HEK293 (cell line): ENCODE measurements around the gene MESP2.
A peak's percentile ranks its signal among the peaks of the same experiment; 100 is the strongest.

Experiments
- CTCF ChIA-PET: fragments of 350-600 bp; formaldehyde crosslinking; extraction: SDS; loops from one replicate; lab custom pipeline; 2021; ENCODE audit warnings: antibody characterized with exemption; lab: Yijun Ruan, JAX
- POLR2A ChIA-PET: fragments of 300-600 bp; formaldehyde crosslinking; extraction: SDS; loops from one replicate; lab custom pipeline; 2020; ENCODE audit warnings: antibody characterized with exemption, inconsistent platforms; lab: Yijun Ruan, JAX
- H3K27ac ChIP-seq: fragments of 200-500 bp; sonication (Bioruptor generic); 2 replicates; pipeline ENCODE4 v1.5.1; 2014; ENCODE audit warnings: low read depth, low read length, control low read depth, inconsistent platforms; ENCODE audit errors: extremely low read depth
- H3K36me3 ChIP-seq, 2 experiments: fragments of 200-500 bp in 1 of 2; sonication (Bioruptor generic) in 1 of 2; 1 replicate in 1 of 2; 2 replicates in 1 of 2; pipeline ENCODE4 v1.5.1; 2014 to 2017; ENCODE audit warnings: inconsistent platforms in 2 of 2, low read length in 2 of 2; ENCODE audit not compliant: control insufficient read depth in 2 of 2, insufficient read depth in 1 of 2
- H3K4me1 ChIP-seq: fragments of 200-500 bp; sonication (Bioruptor generic); 2 replicates; pipeline ENCODE4 v1.5.1; 2014; ENCODE audit warnings: mild to moderate bottlenecking, low read length, inconsistent platforms; ENCODE audit not compliant: control insufficient read depth, insufficient read depth
- H3K4me3 ChIP-seq: 2 replicates; pipeline ENCODE4 v1.5.1; 2011; ENCODE audit warnings: low read depth, mild to moderate bottlenecking, control low read depth, low read length, moderate library complexity
- H3K9me3 ChIP-seq: fragments of 200-500 bp; sonication (Bioruptor generic); 2 replicates; pipeline ENCODE4 v1.5.1; 2014; ENCODE audit warnings: low read depth, low read length, inconsistent platforms; ENCODE audit not compliant: control insufficient read depth, insufficient read depth
- GFI1B ChIP-seq: fragments of 450-650 bp; formaldehyde crosslinking; IDR thresholded peaks from 2 replicates; pipeline ENCODE4 v1.5.1; 2016; ENCODE audit warnings: missing biosample characterization, missing genetic modification characterization
- ZBTB17 ChIP-seq: fragments of 450-650 bp; formaldehyde crosslinking; IDR thresholded peaks from 2 replicates; pipeline ENCODE4 v1.5.1; 2016; ENCODE audit warnings: missing biosample characterization, missing genetic modification characterization
- ZNF121 ChIP-seq: fragments of 450-650 bp; formaldehyde crosslinking; IDR thresholded peaks from 2 replicates; pipeline ENCODE4 v1.5.1; 2016; ENCODE audit warnings: missing biosample characterization, missing genetic modification characterization
- ZNF302 ChIP-seq: fragments of 450-650 bp; formaldehyde crosslinking; IDR thresholded peaks from 2 replicates; pipeline ENCODE4 v1.5.1; 2016; ENCODE audit warnings: missing biosample characterization, missing genetic modification characterization, low read depth
- ZNF423 ChIP-seq: fragments of 450-650 bp; formaldehyde crosslinking; IDR thresholded peaks from 2 replicates; pipeline ENCODE4 v1.5.1; 2016; ENCODE audit warnings: missing biosample characterization, missing genetic modification characterization
- ZNF488 ChIP-seq: fragments of 450-650 bp; formaldehyde crosslinking; IDR thresholded peaks from 2 replicates; pipeline ENCODE4 v1.5.1; 2016; ENCODE audit warnings: missing biosample characterization, missing genetic modification characterization
- ZNF510 ChIP-seq: fragments of 450-650 bp; formaldehyde crosslinking; IDR thresholded peaks from 2 replicates; pipeline ENCODE4 v1.5.1; 2018; ENCODE audit warnings: mild to moderate bottlenecking, missing genetic modification characterization, missing biosample characterization; ENCODE audit not compliant: insufficient replicate concordance
- ZNF544 ChIP-seq: fragments of 450-650 bp; formaldehyde crosslinking; IDR thresholded peaks from 2 replicates; pipeline ENCODE4 v1.5.0; 2017; ENCODE audit warnings: missing biosample characterization, missing genetic modification characterization
- ZNF580 ChIP-seq: fragments of 450-650 bp; formaldehyde crosslinking; IDR thresholded peaks from 2 replicates; pipeline ENCODE4 v1.5.1; 2016; ENCODE audit warnings: missing biosample characterization, missing genetic modification characterization
- ZNF600 ChIP-seq: fragments of 450-650 bp; formaldehyde crosslinking; IDR thresholded peaks from 2 replicates; pipeline ENCODE4 v1.5.1; 2016; ENCODE audit warnings: missing biosample characterization, missing genetic modification characterization
- ZNF626 ChIP-seq: fragments of 450-650 bp; sonication (Bioruptor Pico); formaldehyde crosslinking; IDR thresholded peaks from 2 replicates; pipeline ENCODE4 v1.5.1; 2018; ENCODE audit warnings: missing biosample characterization, missing genetic modification characterization, inconsistent platforms
- ZNF658 ChIP-seq: fragments of 450-650 bp; formaldehyde crosslinking; IDR thresholded peaks from 2 replicates; pipeline ENCODE4; 2016; ENCODE audit warnings: missing biosample characterization, missing genetic modification characterization
- TF ChIP-seq, protein P1 (sequence below): fragments of 450-650 bp; formaldehyde crosslinking; IDR thresholded peaks from 2 replicates; pipeline ENCODE4 v1.5.1; 2016; ENCODE audit warnings: missing biosample characterization, missing genetic modification characterization
- TF ChIP-seq, protein P2 (sequence below): fragments of 450-650 bp; formaldehyde crosslinking; optimal IDR thresholded peaks from 2 replicates; pipeline ENCODE3; 2016; ENCODE audit warnings: missing biosample characterization, mild to moderate bottlenecking, missing genetic modification characterization
- TF ChIP-seq, protein P3 (sequence below): IDR thresholded peaks from 2 replicates; pipeline ENCODE4 v1.6.1; 2011; ENCODE audit warnings: mild to moderate bottlenecking, low read depth, low read length, borderline replicate concordance

The MESP2 gene

DNA sequence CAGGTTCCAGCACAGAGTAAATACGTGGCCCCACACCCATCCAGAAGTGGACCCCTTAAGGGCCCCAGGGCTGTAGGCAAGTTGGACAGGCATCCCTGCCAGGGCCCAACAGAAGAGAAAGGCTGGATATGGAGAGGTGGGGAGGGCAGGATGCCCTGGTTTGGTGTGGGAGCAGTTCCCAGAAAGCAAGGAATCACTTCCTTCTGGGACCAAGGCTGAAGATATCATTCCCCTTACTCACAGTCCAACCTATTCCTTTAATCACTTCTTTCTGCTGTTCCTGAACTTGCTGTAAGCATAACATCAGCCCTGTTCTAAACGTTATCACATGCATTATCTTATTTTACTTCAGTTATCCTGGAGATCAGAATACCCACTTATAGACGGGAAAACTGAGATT, 6.1 kb upstream of the MESP2 start:
- H3K4me1 ChIP-seq = no peaks in the 10 kb centered on the region
- CTCF ChIA-PET = interaction anchor here (1.5 to 5.2 kb wide), 2 partner anchors 9 to 105 kb away, joined by 10 to 31 read pairs; no protein-coding TSS in a partner anchor

GRCh38 chr15:89772932-89773583, 3.1 kb upstream of the MESP2 start:
- Histone ChIP-seq H3K9me3 (no peaks in the 10 kb centered on the region), H3K27ac (no peak overlapping the region), H3K4me1 (no peaks in the 10 kb centered on the region; the same call in 1 of the 2 replicates), H3K4me3 (no peak overlapping the region), H3K36me3 (no peaks in the 10 kb centered on the region)
- POLR2A ChIA-PET = interaction anchor here (0.5 kb wide), 1 partner anchor 1152 kb away, joined by 3 read pairs; no protein-coding TSS in a partner anchor
- TF ChIP-seq ZNF658 (tag by site-specific recombination) (no peak), ZNF600 (tag by site-specific recombination) (0 out of 2 replicates have a peak, but pooled peaks have one; percentile 13), ZNF423 (no peak)
- TF ChIP-seq, protein P1, sequence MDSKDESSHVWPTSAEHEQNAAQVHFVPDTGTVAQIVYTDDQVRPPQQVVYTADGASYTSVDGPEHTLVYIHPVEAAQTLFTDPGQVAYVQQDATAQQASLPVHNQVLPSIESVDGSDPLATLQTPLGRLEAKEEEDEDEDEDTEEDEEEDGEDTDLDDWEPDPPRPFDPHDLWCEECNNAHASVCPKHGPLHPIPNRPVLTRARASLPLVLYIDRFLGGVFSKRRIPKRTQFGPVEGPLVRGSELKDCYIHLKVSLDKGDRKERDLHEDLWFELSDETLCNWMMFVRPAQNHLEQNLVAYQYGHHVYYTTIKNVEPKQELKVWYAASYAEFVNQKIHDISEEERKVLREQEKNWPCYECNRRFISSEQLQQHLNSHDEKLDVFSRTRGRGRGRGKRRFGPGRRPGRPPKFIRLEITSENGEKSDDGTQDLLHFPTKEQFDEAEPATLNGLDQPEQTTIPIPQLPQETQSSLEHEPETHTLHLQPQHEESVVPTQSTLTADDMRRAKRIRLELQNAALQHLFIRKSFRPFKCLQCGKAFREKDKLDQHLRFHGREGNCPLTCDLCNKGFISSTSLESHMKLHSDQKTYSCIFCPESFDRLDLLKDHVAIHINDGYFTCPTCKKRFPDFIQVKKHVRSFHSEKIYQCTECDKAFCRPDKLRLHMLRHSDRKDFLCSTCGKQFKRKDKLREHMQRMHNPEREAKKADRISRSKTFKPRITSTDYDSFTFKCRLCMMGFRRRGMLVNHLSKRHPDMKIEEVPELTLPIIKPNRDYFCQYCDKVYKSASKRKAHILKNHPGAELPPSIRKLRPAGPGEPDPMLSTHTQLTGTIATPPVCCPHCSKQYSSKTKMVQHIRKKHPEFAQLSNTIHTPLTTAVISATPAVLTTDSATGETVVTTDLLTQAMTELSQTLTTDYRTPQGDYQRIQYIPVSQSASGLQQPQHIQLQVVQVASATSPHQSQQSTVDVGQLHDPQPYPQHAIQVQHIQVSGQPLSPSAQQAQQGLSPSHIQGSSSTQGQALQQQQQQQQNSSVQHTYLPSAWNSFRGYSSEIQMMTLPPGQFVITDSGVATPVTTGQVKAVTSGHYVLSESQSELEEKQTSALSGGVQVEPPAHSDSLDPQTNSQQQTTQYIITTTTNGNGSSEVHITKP (tag by site-specific recombination) = peak; percentile 82
- CTCF ChIA-PET = interaction anchor here (0.7 to 7.9 kb wide), 6 partner anchors 12 to 701 kb away, joined by 4 to 89 read pairs (median 5); no protein-coding TSS in a partner anchor

More for the DNA sequence above, 6.1 kb upstream of the MESP2 start:
- no peak overlapping the region for H3K4me3 ChIP-seq
- TF ChIP-seq ZNF626 (tag by site-specific recombination) = no peak
- TF ChIP-seq, protein P2, sequence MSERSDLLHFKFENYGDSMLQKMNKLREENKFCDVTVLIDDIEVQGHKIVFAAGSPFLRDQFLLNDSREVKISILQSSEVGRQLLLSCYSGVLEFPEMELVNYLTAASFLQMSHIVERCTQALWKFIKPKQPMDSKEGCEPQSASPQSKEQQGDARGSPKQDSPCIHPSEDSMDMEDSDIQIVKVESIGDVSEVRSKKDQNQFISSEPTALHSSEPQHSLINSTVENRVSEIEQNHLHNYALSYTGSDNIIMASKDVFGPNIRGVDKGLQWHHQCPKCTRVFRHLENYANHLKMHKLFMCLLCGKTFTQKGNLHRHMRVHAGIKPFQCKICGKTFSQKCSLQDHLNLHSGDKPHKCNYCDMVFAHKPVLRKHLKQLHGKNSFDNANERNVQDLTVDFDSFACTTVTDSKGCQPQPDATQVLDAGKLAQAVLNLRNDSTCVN (tag by site-specific recombination) = no peak
- TF ChIP-seq, protein P3, sequence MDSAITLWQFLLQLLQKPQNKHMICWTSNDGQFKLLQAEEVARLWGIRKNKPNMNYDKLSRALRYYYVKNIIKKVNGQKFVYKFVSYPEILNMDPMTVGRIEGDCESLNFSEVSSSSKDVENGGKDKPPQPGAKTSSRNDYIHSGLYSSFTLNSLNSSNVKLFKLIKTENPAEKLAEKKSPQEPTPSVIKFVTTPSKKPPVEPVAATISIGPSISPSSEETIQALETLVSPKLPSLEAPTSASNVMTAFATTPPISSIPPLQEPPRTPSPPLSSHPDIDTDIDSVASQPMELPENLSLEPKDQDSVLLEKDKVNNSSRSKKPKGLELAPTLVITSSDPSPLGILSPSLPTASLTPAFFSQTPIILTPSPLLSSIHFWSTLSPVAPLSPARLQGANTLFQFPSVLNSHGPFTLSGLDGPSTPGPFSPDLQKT = no peak
- H3K27ac ChIP-seq = no peak overlapping the region
- no peaks in the 10 kb centered on the region for H3K9me3 ChIP-seq
- no peaks in the 10 kb centered on the region for H3K36me3 ChIP-seq
- POLR2A ChIA-PET = no interaction called here

- TF ChIP-seq ZNF488 (tag by site-specific recombination) (no peak), ZNF544 (tag by site-specific recombination) (no peak), ZNF510 (tag by site-specific recombination) (no peak), ZNF580 (no peak), GFI1B (tag by site-specific recombination) (no peak), ZNF121 (tag by site-specific recombination) (no peak), ZNF302 (tag by site-specific recombination) (no peak), ZBTB17 (tag by site-specific recombination) (no peak)
- H3K27ac ChIP-seq = no peak overlapping the region
- POLR2A ChIA-PET = no interaction called here
- no peaks in the 10 kb centered on the region; the same call in 1 of the 2 replicates for H3K4me1 ChIP-seq
- H3K36me3 ChIP-seq = no peaks in the 10 kb centered on the region
- H3K9me3 ChIP-seq = no peaks in the 10 kb centered on the region
- H3K4me3 ChIP-seq = no peak overlapping the region
- CTCF ChIA-PET = interaction anchor here (1.2 to 7.9 kb wide), 3 partner anchors 14 to 297 kb away, joined by 3 to 89 read pairs (median 31); no protein-coding TSS in a partner anchor
These were observed 1.6 kb upstream of the MESP2 start for GRCh38 chr15:89774492-89774891.
